BLaER1 treated with 17β-estradiol and CSF1 and Interleukin-3, amounts not matched to agents 10 nM and 100 nM (cell line): ENCODE results near the gene HOXA9.

Experiments
- H3K27ac ChIP-seq, 11 experiments: shearing (Covaris generic); formaldehyde crosslinking; 2 replicates each; pipeline ENCODE4 v1.8.1; 2022
- H3K27me3 ChIP-seq, 11 experiments: shearing (Covaris generic); formaldehyde crosslinking; 2 replicates each; pipeline ENCODE4 v1.8.1; 2022
- H3K36me3 ChIP-seq, 11 experiments: shearing (Covaris generic); formaldehyde crosslinking; 2 replicates each; pipeline ENCODE4 v1.8.1; 2022
- H3K4me1 ChIP-seq, 10 experiments: shearing (Covaris generic); formaldehyde crosslinking; 2 replicates each; pipeline ENCODE4 v1.8.1; 2022
- H3K4me2 ChIP-seq, 11 experiments: shearing (Covaris generic); formaldehyde crosslinking; 2 replicates each; pipeline ENCODE4 v1.8.1; 2022
- H3K4me3 ChIP-seq, 10 experiments: shearing (Covaris generic); formaldehyde crosslinking; 2 replicates each; pipeline ENCODE4 v1.8.1; 2022
- H3K9ac ChIP-seq, 11 experiments: shearing (Covaris generic); formaldehyde crosslinking; 2 replicates each; pipeline ENCODE4 v1.8.1; 2022
- H3K9me3 ChIP-seq, 11 experiments: shearing (Covaris generic); formaldehyde crosslinking; replicated peaks in 1 of 11; 2 replicates each; pipeline ENCODE4 v1.8.1; 2022
- H4K20me1 ChIP-seq, 11 experiments: shearing (Covaris generic); formaldehyde crosslinking; 2 replicates each; pipeline ENCODE4 v1.8.1; 2022
- Cebpa-rat ChIP-seq, 11 experiments: shearing (Covaris generic); IDR thresholded peaks; 2 replicates each; pipeline ENCODE4 v1.8.1; 2022

HOXA9 gene

DNA sequence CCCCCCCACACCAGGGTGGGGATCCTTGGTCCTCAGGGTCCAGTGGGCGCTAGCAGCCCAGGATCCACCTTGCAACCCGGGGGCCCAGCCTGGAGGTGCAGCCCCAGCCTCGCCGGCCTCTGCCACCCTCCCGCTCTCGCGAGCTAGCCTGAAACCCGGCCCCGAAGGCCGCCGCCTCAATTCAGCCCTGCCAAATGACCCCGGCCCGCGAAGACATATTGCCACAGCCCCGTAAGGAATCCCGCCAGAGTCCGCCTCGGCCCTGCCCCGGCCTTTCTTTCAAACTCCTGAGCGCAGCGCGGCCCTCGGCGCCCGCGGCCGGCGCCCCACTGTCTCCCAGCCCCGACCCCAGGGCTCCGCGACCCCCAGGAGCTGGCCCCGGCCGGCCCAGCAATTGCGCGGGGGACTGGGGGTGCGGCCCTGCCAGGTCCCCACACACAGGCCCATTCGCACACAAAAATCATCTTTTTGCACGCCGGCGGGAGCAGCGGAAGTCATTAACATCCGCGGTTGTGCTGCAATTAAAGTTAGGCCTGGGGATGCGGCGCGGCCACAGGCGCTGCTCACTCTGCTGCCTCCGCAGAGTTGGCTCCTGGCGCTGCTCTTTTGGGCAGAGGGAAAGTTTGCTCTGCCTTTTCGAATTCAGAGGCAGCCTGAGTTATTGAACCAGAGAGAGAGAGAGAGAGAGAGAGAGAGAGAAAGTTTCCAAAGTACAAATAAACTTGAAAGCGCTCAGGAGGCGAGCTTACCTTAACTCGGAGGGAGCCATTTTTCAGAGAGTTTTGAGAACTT lies 25.8 kb downstream of the HOXA9 start:
- peaks cover 31 to 55% (median 37%) of the 10 kb centered on the region in 11 experiments for H3K9me3 ChIP-seq
- H3K4me3 ChIP-seq: no peak overlapping the region
- H3K36me3 ChIP-seq: peaks cover 0 to 7% (median 0%) of the 10 kb centered on the region in 11 experiments; a peak in 2 of 22 replicates
- no peaks in the 10 kb centered on the region for H4K20me1 ChIP-seq
- no peak overlapping the region for H3K27ac ChIP-seq
- no peak overlapping the region for H3K9ac ChIP-seq
- no peak for TF ChIP-seq Cebpa-rat (IDR thresholded peaks at IDR 0.05)
- H3K4me2 ChIP-seq: no peak overlapping the region
- H3K27me3 ChIP-seq: peaks cover 31 to 68% (median 50%) of the 10 kb centered on the region in 11 experiments
- peaks cover 23 to 34% (median 31%) of the 10 kb centered on the region in 10 experiments for H3K4me1 ChIP-seq

DNA sequence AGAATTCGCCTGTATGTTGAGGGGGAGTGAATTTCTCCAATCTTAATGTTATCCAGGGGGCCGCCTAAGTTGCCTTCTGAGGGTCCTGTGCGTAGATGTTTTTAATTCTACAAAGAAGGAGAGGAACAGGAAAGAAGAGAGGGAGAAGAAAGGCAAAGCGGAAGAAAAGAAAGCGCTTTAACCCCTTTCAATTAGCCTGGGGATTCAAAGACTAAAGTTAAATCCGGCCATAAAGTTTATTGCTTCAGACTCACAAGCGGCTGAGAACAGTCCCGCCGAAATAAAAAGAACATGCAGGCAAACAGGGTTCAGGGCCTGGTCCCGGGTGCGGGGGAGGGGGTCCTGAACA lies 26.4 kb downstream of the HOXA9 start:
- H3K4me3 ChIP-seq: no peak overlapping the region
- H3K27me3 ChIP-seq: peaks cover 26 to 63% (median 44%) of the 10 kb centered on the region in 11 experiments
- no peak for TF ChIP-seq Cebpa-rat (IDR thresholded peaks at IDR 0.05)
- peaks cover 23 to 40% (median 32%) of the 10 kb centered on the region in 10 experiments for H3K4me1 ChIP-seq
- no peak overlapping the region for H3K9ac ChIP-seq
- H4K20me1 ChIP-seq: no peaks in the 10 kb centered on the region
- H3K27ac ChIP-seq: no peak overlapping the region
- peaks cover 0 to 4% (median 0%) of the 10 kb centered on the region in 11 experiments; a peak in 1 of 22 replicates for H3K36me3 ChIP-seq
- no peak overlapping the region for H3K4me2 ChIP-seq
- peaks cover 25 to 50% (median 31%) of the 10 kb centered on the region in 11 experiments for H3K9me3 ChIP-seq

DNA sequence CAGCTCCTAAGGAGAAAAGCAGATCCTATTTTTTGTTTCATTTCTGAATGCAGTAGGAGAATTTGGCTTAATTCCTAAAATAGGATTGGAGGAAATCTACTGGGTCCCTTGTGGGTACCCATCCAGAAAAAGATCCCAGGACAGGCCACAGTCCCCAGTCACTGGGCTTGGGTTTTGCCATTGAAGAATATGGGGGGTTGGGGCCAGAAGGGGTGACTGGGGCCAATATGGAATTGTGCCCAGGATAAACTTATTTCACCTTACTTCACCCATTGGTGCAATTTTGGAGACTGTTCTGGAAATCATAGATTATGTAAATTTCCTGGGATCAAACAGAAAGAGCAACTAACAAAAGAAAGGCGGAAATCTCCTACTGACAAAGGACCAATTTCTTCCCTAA lies 26.9 kb downstream of the HOXA9 start:
- Histone ChIP-seq H3K9ac (no peak overlapping the region), H3K27ac (no peak overlapping the region), H3K4me3 (no peak overlapping the region), H3K4me1 (peaks cover 23 to 40% (median 32%) of the 10 kb centered on the region in 10 experiments), H3K4me2 (no peak overlapping the region), H3K9me3 (peaks cover 20 to 48% (median 31%) of the 10 kb centered on the region in 11 experiments), H4K20me1 (no peaks in the 10 kb centered on the region), H3K27me3 (peaks cover 21 to 58% (median 39%) of the 10 kb centered on the region in 11 experiments), H3K36me3 (no peaks in the 10 kb centered on the region)
- TF ChIP-seq Cebpa-rat (IDR thresholded peaks at IDR 0.05): no peak

DNA sequence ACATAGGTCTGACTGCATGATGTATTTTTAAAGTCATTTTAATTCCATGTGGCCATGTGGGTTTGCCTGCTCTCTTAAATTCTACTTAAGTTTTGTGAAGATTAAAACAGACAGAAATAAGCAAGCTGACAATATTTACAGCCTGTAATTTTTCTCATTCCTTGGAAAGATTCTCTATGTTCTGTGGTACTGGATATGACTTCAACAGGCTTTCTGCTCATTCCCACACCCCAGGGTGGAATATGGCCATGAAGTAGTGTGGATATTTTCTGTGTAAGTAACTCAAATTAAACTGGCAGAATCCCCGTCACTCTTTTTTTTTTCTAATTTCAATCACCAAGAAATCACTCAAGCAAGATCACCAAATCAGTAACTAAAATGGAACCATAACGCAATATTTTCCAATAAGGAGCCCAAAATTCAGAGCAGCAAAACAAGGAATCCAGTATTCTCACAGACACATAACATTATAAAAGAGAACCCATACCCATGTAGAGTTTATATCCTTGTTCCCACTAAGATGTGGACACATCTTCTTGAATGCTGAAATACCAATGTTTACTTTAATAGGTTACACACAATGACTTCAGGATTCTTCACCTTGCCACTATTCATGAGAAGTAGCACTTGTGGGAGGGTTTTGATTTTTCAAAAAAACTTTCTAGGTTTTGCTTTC lies 27.6 kb downstream of the HOXA9 start:
- no peaks in the 10 kb centered on the region for H4K20me1 ChIP-seq
- no peak overlapping the region for H3K4me3 ChIP-seq
- TF ChIP-seq Cebpa-rat (IDR thresholded peaks at IDR 0.05): no peak
- peaks cover 23 to 40% (median 32%) of the 10 kb centered on the region in 10 experiments for H3K4me1 ChIP-seq
- H3K27ac ChIP-seq: no peak overlapping the region
- peak overlapping the region; percentile 33 to 86 (median 52); a peak in 19 of 22 replicates for H3K4me2 ChIP-seq
- no peak overlapping the region for H3K9ac ChIP-seq
- H3K9me3 ChIP-seq: peaks cover 13 to 41% (median 27%) of the 10 kb centered on the region in 11 experiments
- H3K27me3 ChIP-seq: peaks cover 14 to 51% (median 32%) of the 10 kb centered on the region in 11 experiments
- H3K36me3 ChIP-seq: no peaks in the 10 kb centered on the region

DNA sequence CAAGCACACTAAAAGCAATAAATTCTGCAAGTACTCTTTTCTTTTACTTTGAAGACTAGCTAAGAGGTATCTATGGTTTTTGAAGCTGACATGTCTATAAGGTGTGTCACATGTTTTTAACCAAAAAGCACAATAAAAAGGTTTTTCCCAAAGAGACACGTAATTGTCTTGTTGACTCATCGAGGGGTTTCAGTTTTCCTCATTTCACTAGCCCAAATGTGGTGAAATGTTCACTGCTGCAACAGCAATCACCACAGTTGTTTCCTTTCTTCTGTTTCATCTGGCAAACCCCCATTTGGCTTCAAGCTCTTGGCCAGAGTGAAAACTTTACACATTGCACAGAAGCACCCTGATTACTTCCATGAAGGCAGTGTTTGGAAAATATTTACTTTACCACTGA lies 30.9 kb downstream of the HOXA9 start:
- peaks cover 20 to 44% (median 36%) of the 10 kb centered on the region in 11 experiments for H3K9me3 ChIP-seq
- no peak overlapping the region for H3K9ac ChIP-seq
- TF ChIP-seq Cebpa-rat (IDR thresholded peaks at IDR 0.05): no peak
- H3K4me1 ChIP-seq: peaks cover 23 to 40% (median 32%) of the 10 kb centered on the region in 10 experiments
- H4K20me1 ChIP-seq: no peaks in the 10 kb centered on the region
- peak overlapping the region; percentile 15 to 86 (median 45); a peak in 16 of 22 replicates for H3K4me2 ChIP-seq
- no peak overlapping the region for H3K4me3 ChIP-seq
- H3K36me3 ChIP-seq: no peaks in the 10 kb centered on the region; a peak in 1 of 22 replicates
- no peak overlapping the region for H3K27ac ChIP-seq
- peaks cover 0 to 26% (median 15%) of the 10 kb centered on the region in 11 experiments; a peak in 16 of 22 replicates for H3K27me3 ChIP-seq

- Histone ChIP-seq H4K20me1 (no peaks in the 10 kb centered on the region), H3K27me3 (peaks cover 0 to 26% (median 15%) of the 10 kb centered on the region in 11 experiments; a peak in 16 of 22 replicates), H3K4me2 (peak overlapping the region in 3 of 11 experiments; percentile 50 to 86 (median 69); a peak in 1 of 22 replicates), H3K4me1 (peaks cover 23 to 40% (median 32%) of the 10 kb centered on the region in 10 experiments), H3K27ac (no peak overlapping the region), H3K9ac (no peak overlapping the region), H3K36me3 (no peaks in the 10 kb centered on the region; a peak in 1 of 22 replicates), H3K9me3 (peaks cover 21 to 44% (median 35%) of the 10 kb centered on the region in 11 experiments), H3K4me3 (no peak overlapping the region)
- TF ChIP-seq Cebpa-rat (IDR thresholded peaks at IDR 0.05): no peak
Measured at GRCh38 chr7:27133409-27134231, 31.7 kb downstream of the HOXA9 start.

GRCh38 chr7:27132978-27133377 lies 32.4 kb downstream of the HOXA9 start:
- Histone ChIP-seq H3K27ac (no peak overlapping the region), H4K20me1 (no peaks in the 10 kb centered on the region), H3K4me1 (peaks cover 23 to 40% (median 32%) of the 10 kb centered on the region in 10 experiments), H3K27me3 (peaks cover 0 to 24% (median 14%) of the 10 kb centered on the region in 11 experiments; a peak in 16 of 22 replicates), H3K4me2 (no peak overlapping the region), H3K9me3 (peaks cover 21 to 44% (median 35%) of the 10 kb centered on the region in 11 experiments), H3K4me3 (no peak overlapping the region), H3K36me3 (no peaks in the 10 kb centered on the region; a peak in 1 of 22 replicates), H3K9ac (no peak overlapping the region)
- TF ChIP-seq Cebpa-rat (IDR thresholded peaks at IDR 0.05): no peak

GRCh38 chr7:27132214-27132613 lies 33.1 kb downstream of the HOXA9 start:
- Histone ChIP-seq H3K27ac (no peak overlapping the region), H3K36me3 (no peaks in the 10 kb centered on the region; a peak in 1 of 22 replicates), H3K9ac (no peak overlapping the region), H3K4me1 (peaks cover 17 to 33% (median 25%) of the 10 kb centered on the region in 10 experiments), H4K20me1 (no peaks in the 10 kb centered on the region), H3K4me3 (no peak overlapping the region), H3K27me3 (peaks cover 0 to 17% (median 13%) of the 10 kb centered on the region in 11 experiments; a peak in 15 of 22 replicates), H3K9me3 (peaks cover 21 to 44% (median 35%) of the 10 kb centered on the region in 11 experiments), H3K4me2 (no peak overlapping the region)
- TF ChIP-seq Cebpa-rat (IDR thresholded peaks at IDR 0.05): no peak
